ENCODE results near the gene BBLN.
"Not testable (repeated sequence)": the region's sequence is repeated elsewhere in the genome, so short reads cannot be mapped to it uniquely, and the experiment has no call there.

The BBLN gene

DNA sequence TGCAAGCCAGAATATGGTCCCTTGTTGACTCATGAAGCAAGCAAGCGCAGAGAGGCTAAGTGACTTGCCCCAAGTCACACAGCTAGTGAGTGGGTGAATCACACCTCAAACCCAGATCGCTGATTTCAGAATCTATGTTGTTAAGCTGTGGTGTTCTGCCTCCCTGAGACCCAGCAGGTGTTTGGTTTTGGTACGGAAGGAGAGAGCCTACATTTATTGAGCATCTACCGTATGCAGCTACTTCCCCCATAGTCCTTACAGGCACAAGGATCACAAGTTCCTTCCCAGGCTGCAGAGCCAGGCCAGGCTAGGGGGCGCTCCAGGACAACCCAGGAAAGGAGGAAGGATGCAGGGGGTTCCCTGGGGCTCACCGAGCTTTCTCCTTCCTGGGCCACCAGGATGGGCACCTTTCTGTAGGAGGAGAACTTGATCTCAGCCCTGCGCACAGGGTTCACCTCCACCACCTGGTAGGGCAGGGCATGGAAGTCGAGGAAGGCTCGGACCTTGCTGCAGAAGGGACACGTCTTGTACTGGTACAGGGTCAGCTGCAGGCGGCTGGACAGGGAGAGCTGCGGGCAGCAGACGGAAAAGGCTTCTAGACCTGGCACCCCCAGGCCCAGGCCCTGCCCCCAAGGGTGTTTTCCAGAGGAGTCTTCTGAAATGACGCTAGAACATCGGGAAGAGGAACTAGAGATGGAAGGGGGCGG lies 35.0 kb upstream of the BBLN start:
- no peak for DNase-seq (ENCODE audit: low spot score)

- no peak for DNase-seq (ENCODE audit: low spot score)
Observed at GRCh38 chr9:128125580-128126354, 34.3 kb upstream of the BBLN start.

DNA sequence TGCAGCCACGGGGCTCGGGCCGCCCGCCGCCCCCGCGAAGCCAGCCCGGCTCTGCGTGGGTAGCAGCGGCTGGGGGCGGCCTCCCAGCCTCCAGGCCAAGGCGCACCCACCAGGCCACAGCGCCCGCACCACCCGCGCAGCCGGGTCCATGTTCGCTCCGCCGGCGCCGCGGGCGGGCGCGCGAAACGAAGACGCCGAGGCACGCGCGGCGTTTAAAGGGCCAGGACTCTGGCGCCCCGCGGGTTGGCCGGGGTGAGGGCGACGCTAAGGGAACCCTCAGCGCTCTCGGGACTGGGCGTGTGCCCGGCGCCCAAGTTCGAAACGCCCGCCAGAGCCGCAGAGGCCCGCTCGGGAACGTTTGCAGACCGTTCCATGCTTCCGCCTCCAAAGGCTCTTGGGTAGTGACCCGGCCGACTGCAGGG lies 32.5 kb upstream of the BBLN start, which contains the start of gene PTGES2:
Gene PTGES2, minus strand, starts transcription at position 162 of the 422 bp plus-strand sequence. Its CDS starts 12 bp downstream, at position 150.
- peak; percentile 40 for DNase-seq (ENCODE audit: low spot score)

- DNase-seq (ENCODE audit: low spot score): peak; percentile 84
Observed at GRCh38 chr9:128127990-128128835, 31.9 kb upstream of the BBLN start.

DNA sequence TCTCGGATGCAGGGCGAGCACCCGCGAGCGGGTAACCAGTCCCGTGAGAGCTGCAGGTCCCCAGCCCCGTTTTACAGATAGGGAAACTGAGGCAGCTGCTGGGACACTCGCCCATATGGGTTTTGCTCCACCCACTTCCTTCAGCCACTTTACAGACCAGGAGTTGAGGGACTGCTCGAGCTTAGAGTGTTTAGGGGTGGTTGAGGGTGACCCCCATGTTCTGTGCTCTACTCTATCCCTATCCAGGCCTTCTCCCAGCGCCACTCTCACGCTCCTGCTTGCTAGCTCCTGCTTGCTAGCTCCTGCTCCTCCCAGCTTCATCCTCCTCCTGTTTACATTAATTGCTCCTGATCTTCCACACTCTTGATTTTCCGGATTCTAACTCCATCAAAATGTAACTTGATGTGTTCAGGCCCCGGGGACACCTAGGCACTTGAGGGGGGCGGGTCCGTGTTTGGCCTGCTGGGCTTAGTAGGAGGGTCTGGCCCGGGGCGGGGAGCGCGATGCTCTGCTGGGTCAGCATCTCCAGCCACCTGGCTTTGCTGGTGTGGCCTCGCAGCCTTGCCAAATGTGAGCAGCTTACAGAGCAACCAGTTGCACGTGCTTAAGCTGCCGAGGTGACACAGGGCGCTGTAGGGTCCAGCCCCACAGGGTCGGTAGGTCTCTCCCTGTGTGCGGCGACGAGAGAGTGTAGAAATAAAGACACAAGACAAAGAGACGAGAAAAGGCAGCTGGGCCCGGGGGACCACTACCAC lies 31.1 kb upstream of the BBLN start:
- DNase-seq (ENCODE audit: low spot score): no peak

GRCh38 chr9:128129976-128130590 lies 30.0 kb upstream of the BBLN start:
- DNase-seq (ENCODE audit: low spot score): not testable (repeated sequence)

DNA sequence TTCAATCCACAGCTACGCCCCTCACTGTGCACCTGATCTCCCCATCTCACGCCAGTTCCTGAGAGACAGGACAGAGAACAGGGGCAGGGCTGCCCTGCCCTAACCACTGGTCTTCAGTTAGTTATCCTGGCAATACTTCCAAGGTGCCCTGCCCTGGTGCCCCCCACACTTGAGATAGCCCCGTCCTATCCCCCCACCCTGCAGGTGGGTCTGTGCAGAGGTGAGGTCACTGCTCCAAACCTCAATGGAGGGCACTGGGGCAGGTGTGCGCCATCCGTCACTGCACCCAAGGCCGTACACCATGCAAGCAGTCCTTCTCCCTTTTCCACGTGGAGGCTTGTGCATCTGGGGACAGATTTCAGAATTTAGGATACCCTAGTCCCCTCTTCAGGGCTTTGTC lies 29.4 kb upstream of the BBLN start:
- not testable (repeated sequence) for DNase-seq (ENCODE audit: low spot score)

DNA sequence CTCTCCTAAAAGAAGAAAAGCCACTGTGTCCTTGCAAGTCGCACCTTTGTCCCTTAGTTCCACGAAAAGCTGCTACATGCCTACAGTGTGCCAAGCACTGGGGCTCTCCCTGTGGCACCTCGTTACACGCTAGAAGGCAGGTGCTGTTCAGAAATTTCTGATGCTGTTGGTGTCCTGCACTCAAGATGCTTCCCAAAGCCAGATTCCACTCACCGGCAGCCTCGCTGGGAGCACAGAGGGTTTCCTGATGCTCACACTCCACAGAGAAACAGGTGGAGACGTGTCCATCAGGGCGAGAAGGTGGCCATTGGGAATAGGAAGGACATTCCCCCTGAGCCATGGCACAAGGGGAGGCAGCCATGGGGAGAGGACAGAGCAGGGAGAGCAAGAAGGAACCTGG lies 28.7 kb upstream of the BBLN start:
- DNase-seq (ENCODE audit: low spot score): not testable (repeated sequence)

DNA sequence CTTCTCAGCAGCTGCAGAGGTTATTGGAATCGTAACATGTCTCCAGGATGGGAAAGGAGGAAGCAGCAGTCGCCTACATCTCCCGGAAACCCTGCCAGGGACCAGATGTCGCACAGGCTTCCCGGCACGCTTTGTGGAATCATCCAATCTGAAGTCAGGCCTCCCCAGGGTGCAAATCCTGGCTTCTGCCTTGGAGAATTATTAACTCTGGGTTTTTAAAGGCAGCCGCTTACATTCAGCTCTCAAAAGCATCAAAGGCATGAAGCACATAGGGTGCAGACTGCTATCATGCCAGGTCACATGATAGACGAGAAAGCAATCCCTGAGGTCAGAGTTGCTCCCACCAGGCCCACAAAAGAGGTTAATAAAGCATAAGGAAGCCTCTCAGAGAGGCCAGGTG lies 27.9 kb upstream of the BBLN start:
- DNase-seq (ENCODE audit: low spot score): not testable (repeated sequence)

DNA sequence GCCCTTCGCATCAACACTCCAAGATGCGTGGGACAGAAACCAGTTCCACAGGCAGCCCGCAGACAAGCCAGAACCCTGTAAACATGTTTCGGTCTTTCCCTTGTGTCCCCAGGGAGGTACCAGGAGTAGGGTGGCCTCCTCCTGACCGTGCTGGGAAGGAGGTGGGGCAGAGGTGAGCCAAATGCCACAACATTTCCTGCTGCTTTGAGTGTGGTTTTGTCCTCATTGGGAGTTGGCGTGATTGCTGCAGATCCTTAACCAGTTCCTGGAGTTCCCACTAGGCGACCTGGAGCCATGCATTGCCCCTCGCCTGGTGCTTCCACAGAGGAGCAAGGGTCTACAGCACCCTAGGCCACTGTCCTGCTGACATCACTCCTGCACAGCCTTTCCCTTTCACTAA lies 24.5 kb upstream of the BBLN start:
- DNase-seq (ENCODE audit: low spot score): not testable (repeated sequence)

GRCh38 chr9:128136816-128137793 lies 23.0 kb upstream of the BBLN start:
- no peak for DNase-seq (ENCODE audit: low spot score)

GRCh38 chr9:128138001-128138400 lies 22.1 kb upstream of the BBLN start:
- DNase-seq (ENCODE audit: low spot score): no peak

DNA sequence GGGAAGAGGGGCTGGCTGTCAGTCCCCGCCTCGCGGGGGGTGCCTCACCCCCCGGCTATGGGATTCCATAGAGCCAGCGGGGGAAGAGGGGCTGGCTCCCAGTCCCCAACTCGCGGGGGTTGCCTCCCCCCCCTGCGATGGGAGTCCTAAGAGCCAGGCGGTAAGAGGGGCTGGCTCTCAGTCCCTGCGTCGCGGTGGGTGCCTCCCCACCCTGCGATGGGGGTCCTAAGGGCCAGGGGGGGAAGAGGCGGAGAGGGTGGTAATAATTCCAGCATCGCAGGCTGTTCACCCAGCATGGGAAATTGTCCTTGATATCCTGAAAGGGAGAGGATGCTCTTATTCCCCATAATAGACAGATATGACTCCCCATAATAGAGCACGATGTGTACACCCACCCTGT lies 20.4 kb upstream of the BBLN start:
- no peak for DNase-seq (ENCODE audit: low spot score)

DNA sequence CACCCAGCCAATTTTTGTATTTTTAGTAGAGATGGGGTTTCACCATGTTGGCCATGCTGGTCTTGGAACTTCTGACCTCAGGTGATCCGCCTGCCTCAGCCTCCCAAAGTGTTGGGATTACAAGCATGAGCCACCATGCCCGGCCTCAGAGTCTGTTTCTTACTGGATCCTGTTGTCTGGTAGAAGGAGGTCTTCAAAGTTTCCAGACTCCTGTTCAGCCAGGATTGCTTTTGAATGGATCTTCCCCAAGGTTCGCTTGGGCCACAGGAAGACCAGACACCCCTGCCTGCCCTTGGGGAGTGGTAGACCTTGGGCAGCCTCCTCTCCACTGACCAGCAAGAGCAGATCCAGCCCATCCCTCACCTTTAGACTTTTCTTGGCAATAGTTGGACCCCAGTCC lies 18.5 kb upstream of the BBLN start:
- DNase-seq (ENCODE audit: low spot score): no peak

DNA sequence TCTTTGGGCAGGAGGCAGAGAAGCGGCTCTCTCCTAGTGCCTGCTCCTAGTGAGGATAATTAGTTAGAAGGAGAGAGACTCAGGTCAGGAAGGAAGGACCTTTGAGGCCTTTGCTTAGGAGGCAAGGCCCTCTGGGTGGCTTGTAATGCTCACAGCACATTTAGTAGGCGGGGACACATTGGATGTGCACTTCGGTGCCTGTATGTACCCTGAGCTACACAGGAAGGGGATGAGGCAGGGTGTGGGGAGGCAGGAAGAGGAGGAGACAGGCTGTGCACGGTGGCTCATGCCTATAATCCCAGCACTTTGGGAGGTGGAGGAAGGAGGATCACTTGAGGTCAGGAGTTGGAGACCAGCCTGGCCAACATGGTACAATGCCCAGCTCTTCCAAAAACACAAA lies 18.0 kb upstream of the BBLN start:
- no peak for DNase-seq (ENCODE audit: low spot score)

GRCh38 chr9:128142596-128142995 lies 17.5 kb upstream of the BBLN start:
- no peak for DNase-seq (ENCODE audit: low spot score)

GRCh38 chr9:128143525-128144238 lies 16.4 kb upstream of the BBLN start:
- DNase-seq (ENCODE audit: low spot score): no peak

DNA sequence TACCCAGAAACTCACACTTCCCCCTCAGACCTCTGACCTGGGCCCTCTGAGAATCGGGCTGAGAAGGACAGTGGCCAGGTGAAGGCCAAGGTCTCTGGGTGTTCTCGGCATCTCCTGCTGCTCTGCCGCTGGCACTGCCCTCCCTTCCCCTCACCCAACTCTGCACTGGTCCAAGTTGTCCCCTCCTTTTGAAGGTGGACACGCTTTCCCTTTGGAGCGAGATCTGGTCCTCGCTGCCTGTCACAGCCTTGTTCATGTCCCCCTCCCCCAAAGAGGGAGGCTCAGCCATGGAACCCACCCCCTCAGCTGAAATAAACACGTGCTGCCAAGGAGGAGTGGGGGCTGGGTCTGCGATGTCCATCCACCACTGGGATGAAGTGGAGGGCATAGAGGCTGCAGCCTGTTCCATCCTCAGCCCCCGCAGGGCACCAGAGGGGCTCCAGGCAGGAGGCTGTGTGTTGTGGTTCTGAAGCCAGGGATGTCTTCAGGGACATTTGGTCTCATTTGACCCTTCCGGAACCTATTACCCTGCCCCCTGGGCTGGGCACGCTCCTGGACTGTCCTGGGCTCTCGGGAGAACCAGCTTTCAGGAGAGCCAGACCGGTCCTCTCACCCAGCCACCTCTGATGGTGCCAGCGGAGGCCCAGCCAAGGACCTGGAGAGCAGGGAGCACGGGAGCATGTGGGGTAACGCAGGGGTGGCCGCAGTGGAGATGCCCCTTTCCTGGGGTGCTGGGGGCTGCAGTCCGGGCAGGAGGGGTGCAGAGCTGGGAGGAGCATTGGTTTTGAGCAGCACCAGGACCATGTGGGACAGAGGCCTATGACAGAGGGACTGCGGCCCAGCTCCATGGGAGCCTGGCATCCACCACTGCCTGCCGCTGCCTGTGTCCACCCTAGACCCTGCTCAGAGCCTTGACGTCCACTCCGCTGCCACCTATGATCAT lies 15.6 kb upstream of the BBLN start:
- no peak for DNase-seq (ENCODE audit: low spot score)
